ENCODE measurements around the gene APC.
A peak's percentile ranks its signal among the peaks of the same experiment; 100 is the strongest.
"Not testable (repeated sequence)": the region's sequence is repeated elsewhere in the genome, so short reads cannot be mapped to it uniquely, and the experiment has no call there.

APC gene

GRCh38 chr5:112737463-112738190, at the start of gene APC:
Gene APC, plus strand, starts transcription at chr5:112737885. Its CDS starts 17,006 bp downstream, at chr5:112754891.
- peak; percentile 75 for DNase-seq

GRCh38 chr5:112689155-112689909, 48.4 kb upstream of the APC start:
- no peak for DNase-seq

- no peak for DNase-seq
These were observed 46.9 kb upstream of the APC start for GRCh38 chr5:112690605-112691338.

- no peak for DNase-seq
These were observed 46.4 kb upstream of the APC start for GRCh38 chr5:112691339-112691680.

GRCh38 chr5:112691758-112692157, 45.9 kb upstream of the APC start:
- DNase-seq = no peak

- DNase-seq = no peak
These were observed 45.2 kb upstream of the APC start for GRCh38 chr5:112692472-112692871.

GRCh38 chr5:112693301-112693700, 44.4 kb upstream of the APC start:
- no peak for DNase-seq

- no peak for DNase-seq
These were observed 42.6 kb upstream of the APC start for GRCh38 chr5:112694853-112695709.

GRCh38 chr5:112696786-112697185, 40.9 kb upstream of the APC start:
- DNase-seq = no peak

- DNase-seq = no peak
These were observed 40.4 kb upstream of the APC start for GRCh38 chr5:112697322-112697721.

- DNase-seq = no peak
These were observed 39.9 kb upstream of the APC start for GRCh38 chr5:112697833-112698232.

- DNase-seq = no peak
These were observed 33.5 kb upstream of the APC start for GRCh38 chr5:112703866-112704820.

GRCh38 chr5:112706446-112707016, 31.2 kb upstream of the APC start:
- no peak for DNase-seq

GRCh38 chr5:112707187-112708102, 30.2 kb upstream of the APC start:
- DNase-seq = peak; percentile 99

- DNase-seq = no peak
These were observed 29.5 kb upstream of the APC start for GRCh38 chr5:112708103-112708622.

- no peak for DNase-seq
These were observed 28.3 kb upstream of the APC start for GRCh38 chr5:112709416-112709815.

GRCh38 chr5:112710896-112711295, 26.8 kb upstream of the APC start:
- no peak for DNase-seq

GRCh38 chr5:112711436-112711835, 26.2 kb upstream of the APC start:
- no peak for DNase-seq

GRCh38 chr5:112713206-112713605, 24.5 kb upstream of the APC start:
- DNase-seq = no peak

GRCh38 chr5:112716895-112717294, 20.8 kb upstream of the APC start:
- not testable (repeated sequence) for DNase-seq
